Astrocyte of the spinal cord (primary cell): ENCODE data around the gene LSM14A.
"Not testable (repeated sequence)": the region's sequence is repeated elsewhere in the genome, so short reads cannot be mapped to it uniquely, and the experiment has no call there.

Experiments
- DNase-seq: peaks from one replicate; pipeline ENCODE4 v3.0.0; 2011; ENCODE audit warnings: low read depth, low spot score
- H3K4me3 ChIP-seq: 2 replicates; pipeline ENCODE4 v1.5.1; 2011; ENCODE audit warnings: low read depth, mild to moderate bottlenecking, low read length, moderate library complexity
- in situ Hi-C: cut with HindIII; loops from 2 replicates; pipeline ENCODE4 v1.10.0; 2017; ENCODE audit warnings: low sequenced_read_pairs
- TF ChIP-seq, protein P1 (sequence below): IDR thresholded peaks from 2 replicates; pipeline ENCODE4 v1.5.1; 2012; ENCODE audit warnings: low read depth, mild to moderate bottlenecking, low read length, inconsistent platforms

The LSM14A gene

DNA sequence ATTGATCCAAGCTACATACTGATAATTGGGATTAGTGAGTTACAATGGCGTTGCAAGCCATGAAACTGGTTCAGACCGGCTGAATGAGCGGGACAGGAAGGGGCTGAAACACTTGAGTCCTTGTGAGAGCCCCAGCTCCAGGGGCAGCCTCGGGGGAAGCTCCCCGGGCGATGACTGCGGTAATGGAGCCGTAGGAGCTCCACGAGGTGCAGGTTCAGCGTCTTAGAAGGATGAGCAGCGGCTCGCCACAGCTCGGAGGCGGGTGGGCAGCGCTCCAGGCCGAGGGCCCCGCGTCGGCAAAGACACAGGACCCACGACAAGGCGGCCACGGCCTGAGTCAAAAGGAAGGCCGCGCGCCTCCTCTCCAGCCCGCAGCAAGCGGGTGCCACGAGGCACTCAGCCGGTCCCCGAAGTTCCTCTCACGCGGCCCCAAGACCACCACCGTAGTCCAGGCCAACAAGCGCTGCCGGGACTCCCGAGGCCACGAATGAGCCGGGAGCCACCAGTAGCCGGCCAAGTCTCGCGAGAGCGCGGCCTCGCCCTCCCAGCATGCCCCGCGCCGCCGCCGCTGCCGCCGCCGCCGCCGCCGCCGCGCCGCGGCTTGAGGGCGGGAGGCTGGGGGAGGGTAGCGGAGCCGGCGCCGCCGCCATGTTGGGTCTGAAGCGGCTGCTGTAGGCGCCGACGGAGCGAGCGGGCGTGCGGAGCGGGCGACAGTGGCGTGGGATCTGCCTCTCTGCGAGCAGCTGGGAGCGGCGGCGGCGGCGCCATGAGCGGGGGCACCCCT is at the start of gene LSM14A:
Gene LSM14A (plus strand): TSS at position 628 of the 784 bp plus-strand sequence. CDS start 139 bp downstream, at position 767.
- H3K4me3 ChIP-seq: peak within 1 kb of the TSS; percentile 78
- DNase-seq: peak; percentile 89
- TF ChIP-seq, protein P1, sequence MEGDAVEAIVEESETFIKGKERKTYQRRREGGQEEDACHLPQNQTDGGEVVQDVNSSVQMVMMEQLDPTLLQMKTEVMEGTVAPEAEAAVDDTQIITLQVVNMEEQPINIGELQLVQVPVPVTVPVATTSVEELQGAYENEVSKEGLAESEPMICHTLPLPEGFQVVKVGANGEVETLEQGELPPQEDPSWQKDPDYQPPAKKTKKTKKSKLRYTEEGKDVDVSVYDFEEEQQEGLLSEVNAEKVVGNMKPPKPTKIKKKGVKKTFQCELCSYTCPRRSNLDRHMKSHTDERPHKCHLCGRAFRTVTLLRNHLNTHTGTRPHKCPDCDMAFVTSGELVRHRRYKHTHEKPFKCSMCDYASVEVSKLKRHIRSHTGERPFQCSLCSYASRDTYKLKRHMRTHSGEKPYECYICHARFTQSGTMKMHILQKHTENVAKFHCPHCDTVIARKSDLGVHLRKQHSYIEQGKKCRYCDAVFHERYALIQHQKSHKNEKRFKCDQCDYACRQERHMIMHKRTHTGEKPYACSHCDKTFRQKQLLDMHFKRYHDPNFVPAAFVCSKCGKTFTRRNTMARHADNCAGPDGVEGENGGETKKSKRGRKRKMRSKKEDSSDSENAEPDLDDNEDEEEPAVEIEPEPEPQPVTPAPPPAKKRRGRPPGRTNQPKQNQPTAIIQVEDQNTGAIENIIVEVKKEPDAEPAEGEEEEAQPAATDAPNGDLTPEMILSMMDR: no peak
- in situ Hi-C loops: no loop called here

GRCh38 chr19:34124828-34125227 is 47.5 kb upstream of the LSM14A start:
- no peak overlapping the region for H3K4me3 ChIP-seq
- TF ChIP-seq, protein P1: no peak
- in situ Hi-C loops: no loop called here
- no peak for DNase-seq

GRCh38 chr19:34126966-34127365 is 45.3 kb upstream of the LSM14A start:
- TF ChIP-seq, protein P1: no peak
- H3K4me3 ChIP-seq: no peak overlapping the region
- in situ Hi-C loops: no loop called here
- no peak for DNase-seq

DNA sequence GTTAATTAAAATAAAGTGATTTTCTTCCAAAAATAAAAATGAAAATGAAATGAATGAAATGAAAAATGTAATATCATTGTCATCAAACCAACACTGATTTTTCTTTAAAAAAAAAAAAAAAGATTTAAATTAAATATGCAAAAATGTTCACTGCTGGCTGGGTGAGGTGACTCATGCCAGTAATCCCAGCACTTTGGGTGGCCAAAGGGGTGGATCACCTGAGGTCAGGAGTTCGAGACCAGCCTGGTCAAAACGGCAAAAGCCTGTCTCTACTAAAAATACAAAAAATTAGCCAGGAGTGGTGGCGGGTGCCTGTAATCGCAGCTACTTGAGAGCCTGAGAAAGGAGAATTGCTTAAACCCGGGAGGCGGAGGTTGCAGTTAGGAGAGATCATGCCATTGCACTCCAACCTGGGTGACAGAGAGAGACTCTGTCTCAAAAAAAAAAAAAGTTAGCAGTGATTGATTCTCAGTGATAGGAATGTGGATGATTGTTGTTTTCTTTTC is 44.6 kb upstream of the LSM14A start:
- TF ChIP-seq, protein P1: no peak
- in situ Hi-C loops: no loop called here
- no peak for DNase-seq
- no peak overlapping the region for H3K4me3 ChIP-seq

GRCh38 chr19:34128558-34129250 is 43.6 kb upstream of the LSM14A start:
- H3K4me3 ChIP-seq: no peak overlapping the region
- in situ Hi-C loops: no loop called here

GRCh38 chr19:34131100-34131499 is 41.2 kb upstream of the LSM14A start:
- no peak overlapping the region for H3K4me3 ChIP-seq
- TF ChIP-seq, protein P1: no peak
- DNase-seq: no peak
- in situ Hi-C loops: no loop called here

More at GRCh38 chr19:34128558-34129250, 43.6 kb upstream of the LSM14A start:
- DNase-seq: no peak
- TF ChIP-seq, protein P1: no peak

DNA sequence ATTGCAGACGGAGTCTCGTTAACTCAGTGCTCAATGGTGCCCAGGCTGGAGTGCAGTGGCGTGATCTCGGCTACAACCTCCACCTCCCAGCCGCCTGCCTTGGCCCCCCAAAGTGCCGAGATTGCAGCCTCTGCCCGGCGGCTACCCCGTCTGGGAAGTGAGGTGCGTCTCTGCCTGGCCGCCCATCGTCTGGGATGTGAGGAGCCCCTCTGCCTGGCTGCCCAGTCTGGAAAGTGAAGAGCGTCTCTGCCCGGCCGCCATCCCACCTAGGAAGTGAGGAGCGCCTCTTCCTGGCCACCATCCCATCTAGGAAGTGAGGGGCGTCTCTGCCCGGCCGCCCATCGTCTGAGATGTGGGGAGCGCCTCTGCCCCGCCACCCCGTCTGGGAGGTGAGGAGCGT is 40.2 kb upstream of the LSM14A start:
- DNase-seq, H3K4me3 ChIP-seq, in situ Hi-C loops: not testable (repeated sequence)

DNA sequence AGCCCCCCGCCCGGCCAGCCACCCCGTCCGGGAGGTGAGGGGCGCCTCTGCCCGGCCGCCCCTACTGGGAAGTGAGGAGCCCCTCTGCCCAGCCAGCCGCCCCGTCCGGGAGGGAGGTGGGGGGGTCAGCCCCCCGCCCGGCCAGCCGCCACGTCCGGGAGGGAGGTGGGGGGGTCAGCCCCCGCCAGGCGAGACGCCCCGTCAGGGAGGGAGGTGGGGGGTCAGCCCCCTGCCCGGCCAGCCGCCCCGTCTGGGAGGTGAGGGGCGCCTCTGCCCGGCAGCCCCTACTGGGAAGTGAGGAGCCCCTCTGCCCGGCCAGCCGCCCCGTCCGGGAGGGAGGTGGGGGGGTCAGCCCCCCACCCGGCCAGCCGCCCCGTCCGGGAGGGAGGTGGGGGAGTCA is 39.6 kb upstream of the LSM14A start:
- in situ Hi-C loops: not testable (repeated sequence)

More for the DNA sequence above, 39.6 kb upstream of the LSM14A start:
- H3K4me3 ChIP-seq, DNase-seq: not testable (repeated sequence)
